K562 (cell line): ENCODE data around the gene PTH2. TPM values are rescaled to one million over a fixed set of nuclear protein-coding genes. Genes with fewer than 3 reads are reported as not detected.
A peak's percentile ranks its signal among the peaks of the same experiment; 100 is the strongest.

Experiments
- BRD4 ChIP-seq: fragments of 200-600 bp; sonication (generic); IDR thresholded peaks from 2 replicates; pipeline ENCODE4 v1.6.1; 2017; ENCODE audit warnings: inconsistent platforms
- ESRRB ChIP-seq: fragments of 250-450 bp; sonication (Bioruptor Pico); IDR thresholded peaks from 2 replicates; pipeline ENCODE4 v1.5.0; 2020; ENCODE audit warnings: mild to moderate bottlenecking, moderate library complexity, borderline replicate concordance
- GMEB1 ChIP-seq: fragments of 250-450 bp; sonication (Bioruptor Pico); IDR thresholded peaks from 2 replicates; pipeline ENCODE4 v1.4.0; 2020; ENCODE audit warnings: mild to moderate bottlenecking
- GTF2A2 ChIP-seq: IDR thresholded peaks from 2 replicates; pipeline ENCODE4 v1.6.1; 2016; ENCODE audit warnings: mild to moderate bottlenecking, missing genetic modification characterization, missing compliant biosample characterization
- HOXB6 ChIP-seq: fragments of 250-450 bp; sonication (Bioruptor Pico); IDR thresholded peaks from 2 replicates; pipeline ENCODE4 v1.5.1; 2022; ENCODE audit warnings: mild to moderate bottlenecking, borderline replicate concordance
- KAT2B ChIP-seq: IDR thresholded peaks from one replicate; pipeline ENCODE4 v1.6.1; 2012; ENCODE audit warnings: low read depth, mild to moderate bottlenecking, control low read depth, inconsistent platforms, low read length, moderate library complexity
- KAT7 ChIP-seq: sonication (generic); formaldehyde crosslinking; IDR thresholded peaks from 2 replicates; pipeline ENCODE4 v1.8.0; 2022; ENCODE audit warnings: missing genetic modification reagents, mild to moderate bottlenecking, borderline replicate concordance
- KDM5B ChIP-seq: fragments of 200-600 bp; sonication (generic); IDR thresholded peaks from 2 replicates; pipeline ENCODE4 v1.6.1; 2012; ENCODE audit warnings: low read depth, mild to moderate bottlenecking, moderate library complexity, low read length, control low read depth, inconsistent platforms; ENCODE audit not compliant: insufficient replicate concordance
- LARP7 ChIP-seq: fragments of 450-650 bp; IDR thresholded peaks from 2 replicates; pipeline ENCODE4 v1.6.1; 2016
- LCOR ChIP-seq: sonication (generic); formaldehyde crosslinking; IDR thresholded peaks from 2 replicates; pipeline ENCODE4 v1.8.0; 2022; ENCODE audit warnings: mild to moderate bottlenecking, missing genetic modification reagents
- MXI1 ChIP-seq: IDR thresholded peaks from 2 replicates; pipeline ENCODE4 v1.6.1; 2011; ENCODE audit warnings: low read depth, mild to moderate bottlenecking, improper control_type of control experiment, low read length
- NRF1 ChIP-seq, 2 experiments: fragments of 450-650 bp; IDR thresholded peaks in 1 of 2; conservative IDR thresholded peaks in 1 of 2; 2 replicates each; pipeline ENCODE4 v1.6.1; 2014; ENCODE audit warnings: mild to moderate bottlenecking in 2 of 2
- RB1 ChIP-seq: fragments of 450-650 bp; IDR thresholded peaks from 2 replicates; pipeline ENCODE4 v1.6.1; 2017; ENCODE audit warnings: low read depth, mild to moderate bottlenecking
- RBM15 ChIP-seq: fragments of 200-400 bp; formaldehyde crosslinking; IDR thresholded peaks from 2 replicates; pipeline ENCODE4 v1.6.1; 2018; ENCODE audit warnings: mild to moderate bottlenecking, low read length, moderate library complexity; ENCODE audit not compliant: insufficient read depth
- SIRT6 ChIP-seq: IDR thresholded peaks from one replicate; pipeline ENCODE4 v1.6.1; 2012; ENCODE audit warnings: low read depth, mild to moderate bottlenecking, control low read depth, inconsistent platforms, low read length, moderate library complexity
- SLC30A9 ChIP-seq: fragments of 250-450 bp; sonication (Bioruptor Pico); IDR thresholded peaks from 2 replicates; pipeline ENCODE4 v1.8.0; 2022; ENCODE audit warnings: mild to moderate bottlenecking, moderate library complexity
- SMARCA4 ChIP-seq: fragments of 450-650 bp; IDR thresholded peaks from 2 replicates; pipeline ENCODE4 v1.6.1; 2016
- TCF7L2 ChIP-seq: fragments of 150-350 bp; IDR thresholded peaks from 2 replicates; pipeline ENCODE4 v1.6.1; 2016; ENCODE audit warnings: low read depth, mild to moderate bottlenecking, low read length, moderate library complexity
- TSC22D4 ChIP-seq: fragments of 450-650 bp; IDR thresholded peaks from 2 replicates; pipeline ENCODE4 v1.6.1; 2016; ENCODE audit warnings: missing genetic modification characterization, missing biosample characterization, control low read depth
- ZC3H11A ChIP-seq: IDR thresholded peaks from 2 replicates; pipeline ENCODE4 v1.6.1; 2012; ENCODE audit warnings: low read depth, low read length, improper control_type of control experiment
- ZNF124 ChIP-seq: sonication (generic); formaldehyde crosslinking; IDR thresholded peaks from 2 replicates; pipeline ENCODE4 v1.8.1; 2022; ENCODE audit warnings: missing genetic modification reagents
- ZNF436 ChIP-seq: fragments of 250-450, 450-650 bp; sonication (Bioruptor Pico); formaldehyde crosslinking; IDR thresholded peaks from 2 replicates; pipeline ENCODE4 v1.7.0; 2020; ENCODE audit warnings: mild to moderate bottlenecking
- ZNF778 ChIP-seq: fragments of 450-650 bp; formaldehyde crosslinking; IDR thresholded peaks from 2 replicates; pipeline ENCODE4 v1.4.0; 2020; ENCODE audit warnings: mild to moderate bottlenecking, moderate library complexity
- polyA plus RNA-seq, 8 experiments: library from polyadenylated mRNA; depleted of rRNA in 4 of 8; stranded (reverse) in 5 of 8; unstranded in 3 of 8; fragments of >200 nt; fragmentation: Nextera tagmentation in 2 of 8; fragmentation: Illumina TruSeq in 1 of 8; extraction: Ambion mirVana in 2 of 8; extraction: Trizol in 1 of 8; gene quantifications; 2 replicates each; pipeline versions ENCODE4 v1.2.1 to v1.2.3, GENCODE V29; 2011 to 2014; ENCODE audit warnings: inconsistent platforms in 1 of 8, missing spikeins in 1 of 8
- total RNA-seq, 7 experiments: library from RNA; depleted of rRNA in 6 of 7; stranded (reverse); fragments of >200 nt in 6 of 7; fragmentation: Illumina TruSeq in 2 of 7; extraction: Trizol in 2 of 7; gene quantifications; 2 replicates each; pipeline versions ENCODE4 v1.2.1 to v1.2.3, GENCODE V29; 2011 to 2021; ENCODE audit warnings: low replicate concordance in 1 of 7
- TF ChIP-seq, protein P1 (sequence below): IDR thresholded peaks from 2 replicates; pipeline ENCODE4 v1.6.1; 2011; ENCODE audit warnings: borderline replicate concordance, low read depth, mild to moderate bottlenecking, moderate library complexity, low read length; ENCODE audit not compliant: insufficient read depth, poor library complexity, severe bottlenecking
- TF ChIP-seq, protein P2 (sequence below): fragments of 250-450 bp; sonication (Bioruptor Pico); IDR thresholded peaks from 2 replicates; pipeline ENCODE4 v1.8.0; 2022; ENCODE audit warnings: moderate library complexity, mild to moderate bottlenecking, inconsistent platforms
- TF ChIP-seq, protein P3 (sequence below): fragments of 450-650 bp; formaldehyde crosslinking; IDR thresholded peaks from 2 replicates; pipeline ENCODE4 v1.4.0; 2022; ENCODE audit warnings: mild to moderate bottlenecking, moderate library complexity

Gene PTH2
- total and polyA plus RNA-seq, 9 of the 15 experiments (the other 6 are each of a cell fraction or from before 2014, with no cell fraction given): 1.3 TPM; not detected in 8

DNA sequence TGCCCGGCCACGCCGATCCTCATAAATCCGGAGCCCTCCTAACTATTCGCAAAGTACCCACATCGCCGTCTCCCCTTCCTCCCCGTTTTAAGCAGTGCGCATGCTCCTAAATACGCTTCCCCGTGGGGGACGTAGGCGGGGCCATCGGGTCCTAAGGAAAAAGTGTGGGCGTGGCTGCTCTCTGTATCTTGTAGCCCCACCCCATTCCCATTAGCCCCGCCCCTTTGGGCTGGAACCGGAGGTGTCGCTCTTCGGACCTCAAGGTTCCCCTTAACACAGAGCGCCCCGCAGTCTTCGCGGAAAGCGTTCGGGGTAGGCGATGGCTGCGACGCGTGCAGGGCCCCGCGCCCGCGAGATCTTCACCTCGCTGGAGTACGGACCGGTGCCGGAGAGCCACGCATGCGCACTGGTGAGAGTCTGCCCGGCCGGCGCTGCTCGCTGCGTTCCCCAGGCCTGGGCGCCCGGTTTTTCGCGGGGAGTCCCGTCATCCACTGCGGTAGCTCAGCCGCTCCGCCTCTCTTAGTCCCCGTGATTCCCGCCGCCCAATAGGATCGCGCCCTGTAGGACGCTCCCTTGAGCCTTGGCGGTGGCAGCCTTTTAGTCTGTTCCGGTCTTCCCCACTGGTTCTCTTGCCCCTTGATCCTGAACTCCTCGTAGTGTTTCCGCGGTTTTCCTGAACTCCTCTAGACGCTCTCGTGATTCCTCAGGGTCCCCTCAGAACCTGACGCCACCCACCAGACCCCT, 29.9 kb upstream of the PTH2 start, which contains the start of gene ALDH16A1 (continued):
- no peak for TF ChIP-seq KAT7 (CRISPR knock-in tag)
- no peak for TF ChIP-seq RBM15
- TF ChIP-seq SIRT6: no peak
- TF ChIP-seq TSC22D4 (tag): no peak
- no peak for TF ChIP-seq HOXB6
- TF ChIP-seq RB1: peak; percentile 56; the same call in 1 of the 2 replicates
- peak; percentile 66 for TF ChIP-seq KDM5B
- no peak; the same call in 1 of the 2 replicates for TF ChIP-seq LCOR (CRISPR knock-in tag)
- TF ChIP-seq, protein P1, sequence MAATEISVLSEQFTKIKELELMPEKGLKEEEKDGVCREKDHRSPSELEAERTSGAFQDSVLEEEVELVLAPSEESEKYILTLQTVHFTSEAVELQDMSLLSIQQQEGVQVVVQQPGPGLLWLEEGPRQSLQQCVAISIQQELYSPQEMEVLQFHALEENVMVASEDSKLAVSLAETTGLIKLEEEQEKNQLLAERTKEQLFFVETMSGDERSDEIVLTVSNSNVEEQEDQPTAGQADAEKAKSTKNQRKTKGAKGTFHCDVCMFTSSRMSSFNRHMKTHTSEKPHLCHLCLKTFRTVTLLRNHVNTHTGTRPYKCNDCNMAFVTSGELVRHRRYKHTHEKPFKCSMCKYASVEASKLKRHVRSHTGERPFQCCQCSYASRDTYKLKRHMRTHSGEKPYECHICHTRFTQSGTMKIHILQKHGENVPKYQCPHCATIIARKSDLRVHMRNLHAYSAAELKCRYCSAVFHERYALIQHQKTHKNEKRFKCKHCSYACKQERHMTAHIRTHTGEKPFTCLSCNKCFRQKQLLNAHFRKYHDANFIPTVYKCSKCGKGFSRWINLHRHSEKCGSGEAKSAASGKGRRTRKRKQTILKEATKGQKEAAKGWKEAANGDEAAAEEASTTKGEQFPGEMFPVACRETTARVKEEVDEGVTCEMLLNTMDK: no peak
- TF ChIP-seq ZNF124 (CRISPR knock-in tag): no peak
- no peak for TF ChIP-seq SMARCA4
- TF ChIP-seq ZC3H11A: no peak
- TF ChIP-seq TCF7L2: no peak; the same call in 1 of the 2 replicates
- no peak for TF ChIP-seq SLC30A9
- TF ChIP-seq KAT2B: no peak
- no peak for TF ChIP-seq GMEB1 (CRISPR knock-in tag)
- no peak for TF ChIP-seq GTF2A2 (tag)
- peak; percentile 99 for TF ChIP-seq NRF1 (conservative IDR thresholded peaks at IDR 0.05 in 1 of 2, IDR thresholded peaks at IDR 0.05 in 1 of 2)
- TF ChIP-seq MXI1: no peak
- no peak for TF ChIP-seq LARP7
- no peak for TF ChIP-seq ZNF436 (CRISPR knock-in tag)
- TF ChIP-seq ESRRB (CRISPR knock-in tag): no peak
- 0 out of 2 replicates have a peak, but pooled peaks have one; percentile 82 for TF ChIP-seq BRD4
- TF ChIP-seq ZNF778 (CRISPR knock-in tag): no peak
- TF ChIP-seq, protein P2, sequence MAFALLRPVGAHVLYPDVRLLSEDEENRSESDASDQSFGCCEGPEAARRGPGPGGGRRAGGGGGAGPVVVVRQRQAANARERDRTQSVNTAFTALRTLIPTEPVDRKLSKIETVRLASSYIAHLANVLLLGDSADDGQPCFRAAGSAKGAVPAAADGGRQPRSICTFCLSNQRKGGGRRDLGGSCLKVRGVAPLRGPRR: no peak
- TF ChIP-seq, protein P3, sequence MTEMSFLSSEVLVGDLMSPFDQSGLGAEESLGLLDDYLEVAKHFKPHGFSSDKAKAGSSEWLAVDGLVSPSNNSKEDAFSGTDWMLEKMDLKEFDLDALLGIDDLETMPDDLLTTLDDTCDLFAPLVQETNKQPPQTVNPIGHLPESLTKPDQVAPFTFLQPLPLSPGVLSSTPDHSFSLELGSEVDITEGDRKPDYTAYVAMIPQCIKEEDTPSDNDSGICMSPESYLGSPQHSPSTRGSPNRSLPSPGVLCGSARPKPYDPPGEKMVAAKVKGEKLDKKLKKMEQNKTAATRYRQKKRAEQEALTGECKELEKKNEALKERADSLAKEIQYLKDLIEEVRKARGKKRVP: no peak
